ENCODE data around the gene ZFAND2A.

DNA sequence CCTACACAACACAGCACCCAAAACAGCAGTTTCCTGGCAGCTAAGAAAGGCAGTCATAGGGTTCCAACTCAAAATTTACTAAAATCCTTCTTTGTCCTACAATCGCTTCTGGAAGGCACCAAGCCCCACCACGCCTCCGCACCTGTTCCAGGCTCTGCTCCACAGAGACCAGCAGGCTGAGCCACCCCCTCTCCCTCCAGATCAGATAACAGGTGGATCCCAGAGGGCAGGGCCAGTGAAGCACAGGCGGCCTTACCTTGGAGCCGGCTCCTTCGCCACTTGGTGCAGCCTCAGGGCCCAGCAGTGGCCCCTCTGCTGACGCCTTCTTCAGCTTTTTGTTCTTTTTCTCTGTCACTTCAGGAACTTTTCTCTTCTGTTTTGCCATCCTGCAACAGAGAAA is 33.0 kb downstream of the ZFAND2A start:
- no peak for TF ChIP-seq POLR2A (IDR thresholded peaks at IDR 0.05)
- TF ChIP-seq, protein P1, sequence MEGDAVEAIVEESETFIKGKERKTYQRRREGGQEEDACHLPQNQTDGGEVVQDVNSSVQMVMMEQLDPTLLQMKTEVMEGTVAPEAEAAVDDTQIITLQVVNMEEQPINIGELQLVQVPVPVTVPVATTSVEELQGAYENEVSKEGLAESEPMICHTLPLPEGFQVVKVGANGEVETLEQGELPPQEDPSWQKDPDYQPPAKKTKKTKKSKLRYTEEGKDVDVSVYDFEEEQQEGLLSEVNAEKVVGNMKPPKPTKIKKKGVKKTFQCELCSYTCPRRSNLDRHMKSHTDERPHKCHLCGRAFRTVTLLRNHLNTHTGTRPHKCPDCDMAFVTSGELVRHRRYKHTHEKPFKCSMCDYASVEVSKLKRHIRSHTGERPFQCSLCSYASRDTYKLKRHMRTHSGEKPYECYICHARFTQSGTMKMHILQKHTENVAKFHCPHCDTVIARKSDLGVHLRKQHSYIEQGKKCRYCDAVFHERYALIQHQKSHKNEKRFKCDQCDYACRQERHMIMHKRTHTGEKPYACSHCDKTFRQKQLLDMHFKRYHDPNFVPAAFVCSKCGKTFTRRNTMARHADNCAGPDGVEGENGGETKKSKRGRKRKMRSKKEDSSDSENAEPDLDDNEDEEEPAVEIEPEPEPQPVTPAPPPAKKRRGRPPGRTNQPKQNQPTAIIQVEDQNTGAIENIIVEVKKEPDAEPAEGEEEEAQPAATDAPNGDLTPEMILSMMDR (IDR thresholded peaks at IDR 0.05): no peak
